Measurements from ENCODE around the gene IFI30.

The IFI30 gene

DNA sequence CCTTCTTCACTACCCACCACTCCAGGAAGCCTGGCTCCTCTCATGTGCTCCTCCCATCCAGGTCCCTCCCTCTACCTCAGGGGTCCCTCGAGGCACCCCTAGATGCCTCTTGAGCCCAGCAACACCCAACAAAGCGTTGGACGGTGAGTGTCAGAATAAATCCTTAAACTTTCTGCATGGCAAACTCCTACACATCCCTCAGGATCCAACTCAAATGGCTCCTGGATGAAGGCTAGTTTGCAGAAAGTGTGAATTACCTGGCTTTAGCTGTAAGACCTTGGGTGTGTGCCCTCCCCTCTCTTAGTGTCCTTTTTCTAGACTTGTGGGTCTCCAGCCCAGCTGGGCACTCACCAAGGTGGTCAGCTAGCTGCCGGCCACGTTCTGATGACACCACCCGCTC is 24.8 kb downstream of the IFI30 start:
- TF ChIP-seq, protein P1, sequence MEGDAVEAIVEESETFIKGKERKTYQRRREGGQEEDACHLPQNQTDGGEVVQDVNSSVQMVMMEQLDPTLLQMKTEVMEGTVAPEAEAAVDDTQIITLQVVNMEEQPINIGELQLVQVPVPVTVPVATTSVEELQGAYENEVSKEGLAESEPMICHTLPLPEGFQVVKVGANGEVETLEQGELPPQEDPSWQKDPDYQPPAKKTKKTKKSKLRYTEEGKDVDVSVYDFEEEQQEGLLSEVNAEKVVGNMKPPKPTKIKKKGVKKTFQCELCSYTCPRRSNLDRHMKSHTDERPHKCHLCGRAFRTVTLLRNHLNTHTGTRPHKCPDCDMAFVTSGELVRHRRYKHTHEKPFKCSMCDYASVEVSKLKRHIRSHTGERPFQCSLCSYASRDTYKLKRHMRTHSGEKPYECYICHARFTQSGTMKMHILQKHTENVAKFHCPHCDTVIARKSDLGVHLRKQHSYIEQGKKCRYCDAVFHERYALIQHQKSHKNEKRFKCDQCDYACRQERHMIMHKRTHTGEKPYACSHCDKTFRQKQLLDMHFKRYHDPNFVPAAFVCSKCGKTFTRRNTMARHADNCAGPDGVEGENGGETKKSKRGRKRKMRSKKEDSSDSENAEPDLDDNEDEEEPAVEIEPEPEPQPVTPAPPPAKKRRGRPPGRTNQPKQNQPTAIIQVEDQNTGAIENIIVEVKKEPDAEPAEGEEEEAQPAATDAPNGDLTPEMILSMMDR (IDR thresholded peaks at IDR 0.05; ENCODE audit: insufficient read depth, low read depth, low read length, missing control alignments), result no peak
- H3K4me3 ChIP-seq (ENCODE audit: low read length), result no peak overlapping the region
- DNase-seq (ENCODE audit: low read depth), result no peak

DNA sequence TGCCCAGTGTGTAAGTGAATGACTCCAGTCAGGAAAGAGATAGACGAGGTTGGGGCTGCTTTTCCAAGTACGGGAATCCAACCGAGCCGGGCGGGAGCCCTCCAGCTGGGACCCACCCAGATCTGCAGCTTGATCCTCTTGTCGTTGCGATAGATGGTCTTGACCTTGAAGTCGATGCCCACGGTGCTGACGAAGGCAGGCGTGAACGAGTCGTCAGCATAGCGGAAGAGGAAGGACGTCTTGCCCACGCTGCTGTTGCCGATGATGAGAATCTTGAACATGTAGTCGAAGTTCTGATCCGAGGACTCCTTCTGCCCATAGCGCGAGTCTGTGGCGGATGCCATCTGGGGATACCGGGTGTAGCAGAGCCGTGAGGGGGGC is 28.8 kb downstream of the IFI30 start:
- TF ChIP-seq, protein P1 (IDR thresholded peaks at IDR 0.05; ENCODE audit: insufficient read depth, low read depth, low read length, missing control alignments), result no peak
- no peak overlapping the region for H3K4me3 ChIP-seq (ENCODE audit: low read length)
- DNase-seq (ENCODE audit: low read depth), result no peak

DNA sequence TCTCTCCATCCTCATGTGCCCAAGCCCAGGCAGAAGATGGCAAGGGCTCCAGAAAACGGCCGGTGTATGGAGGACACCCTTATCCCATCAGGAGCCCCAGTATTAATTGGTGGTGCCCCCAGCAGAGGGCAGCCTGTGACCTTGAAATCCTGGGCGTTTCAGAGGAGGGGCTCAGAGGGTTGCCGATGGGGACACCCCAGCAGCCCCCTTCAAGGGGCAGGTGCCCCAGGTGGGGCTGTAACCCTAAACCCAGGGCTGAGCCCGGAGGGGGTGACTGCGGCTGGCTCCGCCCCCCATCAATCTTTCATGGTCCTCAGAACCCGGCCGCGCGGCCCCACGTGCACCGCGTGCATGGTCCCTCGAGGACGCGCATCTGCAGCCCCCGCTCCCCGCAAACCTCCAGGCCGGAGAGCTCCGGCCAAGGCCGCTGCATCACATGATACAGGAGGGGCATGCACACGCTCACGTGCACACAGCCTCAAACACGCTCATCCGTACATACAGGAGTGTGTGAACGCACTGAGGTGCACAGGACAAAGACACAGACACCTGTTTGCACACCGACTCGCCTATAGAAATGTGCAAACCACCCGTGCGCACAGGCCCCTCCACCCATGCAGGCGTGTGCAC is 29.3 kb downstream of the IFI30 start:
- TF ChIP-seq, protein P1 (IDR thresholded peaks at IDR 0.05; ENCODE audit: insufficient read depth, low read depth, low read length, missing control alignments), result peak; percentile 21
- no peak for DNase-seq (ENCODE audit: low read depth)
- H3K4me3 ChIP-seq (ENCODE audit: low read length), result peak overlapping the region; percentile 68

DNA sequence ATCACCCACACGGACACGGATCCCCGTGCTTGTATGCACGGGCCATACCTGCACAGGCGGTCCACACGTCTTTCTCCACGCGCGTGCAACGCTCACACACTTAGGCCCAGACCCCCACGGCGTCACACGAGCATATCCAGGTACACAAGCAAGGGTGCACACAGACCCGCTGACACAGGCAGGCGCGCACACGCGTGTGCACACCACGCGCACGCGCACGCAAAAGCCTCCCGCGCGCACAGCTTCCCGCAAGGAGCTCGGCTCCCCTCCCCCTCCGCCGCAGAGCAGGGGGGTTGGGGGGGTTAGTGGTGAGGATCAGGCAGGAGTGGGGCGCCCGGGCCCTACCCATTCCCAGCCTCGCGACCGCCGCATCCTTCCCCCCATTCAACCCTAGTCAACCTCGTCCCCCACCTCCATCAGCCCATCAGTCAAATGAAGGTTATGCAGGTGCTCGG is 29.8 kb downstream of the IFI30 start:
- DNase-seq (ENCODE audit: low read depth), result no peak
- TF ChIP-seq, protein P1 (IDR thresholded peaks at IDR 0.05; ENCODE audit: insufficient read depth, low read depth, low read length, missing control alignments), result no peak
- H3K4me3 ChIP-seq (ENCODE audit: low read length), result peak overlapping the region; percentile 68

DNA sequence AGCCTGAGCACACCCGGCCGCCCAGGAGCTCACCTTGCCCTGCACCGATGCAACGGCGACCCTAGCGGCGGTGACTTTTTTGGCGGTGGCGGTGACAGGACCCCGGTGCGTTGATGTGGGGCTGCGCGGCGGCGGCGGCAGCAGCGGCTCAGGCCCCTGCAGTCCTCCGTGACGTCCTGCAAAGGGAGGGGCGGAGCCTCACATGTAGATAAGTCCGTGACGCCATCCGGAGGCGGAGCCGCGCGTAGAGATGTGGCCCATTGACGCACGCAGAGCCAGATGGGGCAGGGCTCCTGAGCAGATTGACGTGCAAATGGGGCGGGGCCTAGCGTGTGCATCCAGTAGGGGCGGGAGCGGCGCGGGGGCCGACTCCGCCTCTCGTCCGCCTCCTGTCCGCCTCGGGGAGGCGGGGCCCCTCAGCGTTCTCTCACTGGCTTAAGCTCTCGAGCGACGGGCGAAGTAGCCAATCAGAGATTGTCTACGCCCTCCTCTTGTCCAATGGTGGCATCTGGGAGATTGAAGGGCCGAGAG is 30.3 kb downstream of the IFI30 start, which contains the start of gene RAB3A:
Gene RAB3A (minus strand): TSS at position 180 of the 531 bp plus-strand sequence. CDS start 1,302 bp downstream, outside the sequence.
- DNase-seq (ENCODE audit: low read depth), result peak; percentile 100
- TF ChIP-seq, protein P1 (IDR thresholded peaks at IDR 0.05; ENCODE audit: insufficient read depth, low read depth, low read length, missing control alignments), result no peak

DNA sequence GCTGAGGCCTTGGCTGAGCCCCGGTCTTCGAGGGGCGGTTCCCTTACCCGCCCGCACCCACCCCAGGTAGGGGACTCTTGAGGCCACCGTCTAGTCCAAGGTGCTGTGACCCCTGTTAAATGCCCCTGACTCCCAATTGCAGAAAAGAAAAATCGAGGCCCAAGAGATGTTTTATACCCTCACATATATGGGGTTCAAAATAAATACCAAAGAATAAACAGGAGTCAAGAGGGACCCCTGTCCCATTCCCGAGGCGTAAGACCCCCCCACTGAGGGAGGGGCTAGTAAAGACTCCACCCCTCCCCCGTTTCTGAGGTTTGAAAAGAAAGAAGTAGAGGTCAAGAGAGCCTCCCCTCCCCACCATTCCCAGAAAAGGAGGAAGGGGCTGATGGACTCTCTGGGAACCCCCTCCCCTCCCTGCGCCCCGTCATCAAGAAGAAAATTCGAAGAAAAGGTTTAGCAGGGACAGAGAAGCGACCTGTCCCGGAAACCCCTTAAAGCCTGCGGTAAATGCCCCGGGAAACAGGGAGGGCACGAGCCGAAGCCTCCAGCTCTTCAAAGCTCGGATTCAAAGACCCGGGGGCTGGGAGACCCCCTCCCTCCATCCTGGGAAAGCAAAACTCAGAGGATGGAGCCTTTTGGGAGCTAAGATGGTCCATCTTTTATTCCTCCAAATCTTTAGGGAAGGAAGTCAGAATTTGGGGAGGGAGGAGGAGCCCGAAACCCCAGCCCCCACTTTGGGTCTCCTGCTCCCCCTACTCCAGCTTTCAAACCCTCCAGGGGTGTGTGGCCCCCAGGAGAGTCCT is 31.0 kb downstream of the IFI30 start:
- no peak for DNase-seq (ENCODE audit: low read depth)
- TF ChIP-seq, protein P1 (IDR thresholded peaks at IDR 0.05; ENCODE audit: insufficient read depth, low read depth, low read length, missing control alignments), result no peak

More for the DNA sequence above, 30.3 kb downstream of the IFI30 start, which contains the start of gene RAB3A:
- peak within 1 kb of the TSS; percentile 84 for H3K4me3 ChIP-seq (ENCODE audit: low read length)

More for the DNA sequence above, 31.0 kb downstream of the IFI30 start:
- peak overlapping the region; percentile 84 for H3K4me3 ChIP-seq (ENCODE audit: low read length)

Data from epithelial cell of esophagus (primary cell).